KMS-11 (cell line): ENCODE data around the gene WTAP.
"Not testable (repeated sequence)": the region's sequence is repeated elsewhere in the genome, so short reads cannot be mapped to it uniquely, and the experiment has no call there.

Source experiments
- H2AFZ ChIP-seq: fragments of 200-600 bp; sonication (generic); 2 replicates; pipeline ENCODE4 v1.6.1; 2016; ENCODE audit warnings: antibody characterized with exemption, mixed run types, low read depth
- H3K27ac ChIP-seq: fragments of 200-600 bp; sonication (generic); 2 replicates; pipeline ENCODE4 v1.6.1; 2016; ENCODE audit warnings: mild to moderate bottlenecking, mixed run types
- H3K27me3 ChIP-seq: fragments of 200-600 bp; sonication (generic); 2 replicates; pipeline ENCODE4 v1.6.1; 2017; ENCODE audit warnings: mild to moderate bottlenecking, low read depth, mixed run types, moderate library complexity; ENCODE audit not compliant: insufficient read depth
- H3K36me3 ChIP-seq: fragments of 200-600 bp; sonication (generic); 2 replicates; pipeline ENCODE4 v1.6.1; 2017; ENCODE audit warnings: mild to moderate bottlenecking, mixed run types; ENCODE audit not compliant: insufficient read depth
- H3K4me1 ChIP-seq: fragments of 200-600 bp; sonication (generic); 2 replicates; pipeline ENCODE4 v1.6.1; 2016; ENCODE audit warnings: mild to moderate bottlenecking, low read depth, mixed run types; ENCODE audit not compliant: poor library complexity, severe bottlenecking
- H3K4me2 ChIP-seq: fragments of 200-600 bp; sonication (generic); 2 replicates; pipeline ENCODE4 v1.7.0; 2016; ENCODE audit warnings: mild to moderate bottlenecking, mixed run types
- H3K4me3 ChIP-seq: fragments of 200-600 bp; sonication (generic); IDR thresholded peaks from 2 replicates; pipeline ENCODE4 v1.6.1; 2017; ENCODE audit warnings: low read depth, low read length, mixed read lengths; ENCODE audit not compliant: insufficient read depth
- H3K79me2 ChIP-seq: fragments of 200-600 bp; sonication (generic); 2 replicates; pipeline ENCODE4 v1.6.1; 2016; ENCODE audit warnings: low read depth, mixed run types; ENCODE audit not compliant: insufficient read depth
- H3K9ac ChIP-seq: fragments of 200-600 bp; sonication (generic); 2 replicates; pipeline ENCODE4 v1.6.1; 2016; ENCODE audit warnings: mild to moderate bottlenecking, mixed run types
- H4K20me1 ChIP-seq: fragments of 200-600 bp; sonication (generic); 2 replicates; pipeline ENCODE4 v1.6.1; 2016; ENCODE audit warnings: mild to moderate bottlenecking, mixed run types; ENCODE audit not compliant: insufficient read depth
- CTCF ChIP-seq: fragments of 200-600 bp; sonication (generic); conservative IDR thresholded peaks from 2 replicates; pipeline ENCODE4 v1.6.1; 2017; ENCODE audit warnings: low read depth, mild to moderate bottlenecking, antibody characterized with exemption, low read length, moderate library complexity, mixed read lengths

Gene WTAP

GRCh38 chr6:159688266-159688905, 38.9 kb upstream of the WTAP start:
- H3K36me3 ChIP-seq: no peaks in the 10 kb centered on the region
- no peak overlapping the region for H3K9ac ChIP-seq
- H3K4me1 ChIP-seq: peaks cover 17% of the 10 kb centered on the region
- H4K20me1 ChIP-seq: no peaks in the 10 kb centered on the region
- no peak overlapping the region for H3K4me2 ChIP-seq
- no peak overlapping the region for H3K27ac ChIP-seq
- H2AFZ ChIP-seq: no peak overlapping the region
- no peak for TF ChIP-seq CTCF
- H3K4me3 ChIP-seq: no peak overlapping the region
- H3K79me2 ChIP-seq: peaks cover 50% of the 10 kb centered on the region; the same call in 1 of the 2 replicates
- no peaks in the 10 kb centered on the region for H3K27me3 ChIP-seq

GRCh38 chr6:159689001-159689400, 38.3 kb upstream of the WTAP start:
- no peak overlapping the region for H3K4me2 ChIP-seq
- H4K20me1 ChIP-seq: no peaks in the 10 kb centered on the region
- H3K27me3 ChIP-seq: no peaks in the 10 kb centered on the region
- H3K4me1 ChIP-seq: peaks cover 19% of the 10 kb centered on the region
- no peak overlapping the region for H2AFZ ChIP-seq
- H3K79me2 ChIP-seq: peaks cover 50% of the 10 kb centered on the region; the same call in 1 of the 2 replicates
- H3K27ac ChIP-seq: no peak overlapping the region
- no peak overlapping the region for H3K9ac ChIP-seq
- TF ChIP-seq CTCF: no peak
- no peak overlapping the region for H3K4me3 ChIP-seq
- no peaks in the 10 kb centered on the region for H3K36me3 ChIP-seq

GRCh38 chr6:159690135-159690534, 37.2 kb upstream of the WTAP start:
- not testable (repeated sequence) for H3K9ac ChIP-seq, H4K20me1 ChIP-seq
- peaks cover 21% of the 10 kb centered on the region for H3K4me1 ChIP-seq

GRCh38 chr6:159691133-159691962, 36.0 kb upstream of the WTAP start:
- peak overlapping the region; percentile 81; the same call in 1 of the 2 replicates for H3K9ac ChIP-seq
- no peaks in the 10 kb centered on the region for H3K36me3 ChIP-seq
- no peaks in the 10 kb centered on the region for H4K20me1 ChIP-seq
- H2AFZ ChIP-seq: 0 out of 2 replicates have a peak overlapping the region, but pooled peaks have one; percentile 6
- H3K27ac ChIP-seq: peak overlapping the region; percentile 78; the same call in 1 of the 2 replicates
- H3K4me3 ChIP-seq: no peak overlapping the region
- H3K27me3 ChIP-seq: no peaks in the 10 kb centered on the region
- H3K4me2 ChIP-seq: peak overlapping the region; percentile 91
- TF ChIP-seq CTCF: peak; percentile 70
- H3K79me2 ChIP-seq: peaks cover 50% of the 10 kb centered on the region; the same call in 1 of the 2 replicates
- H3K4me1 ChIP-seq: peaks cover 21% of the 10 kb centered on the region

More at GRCh38 chr6:159690135-159690534, 37.2 kb upstream of the WTAP start:
- H3K27ac ChIP-seq, H3K27me3 ChIP-seq, H3K36me3 ChIP-seq, H3K4me3 ChIP-seq, H2AFZ ChIP-seq: not testable (repeated sequence)
- Histone ChIP-seq H3K79me2 (peaks cover 50% of the 10 kb centered on the region; the same call in 1 of the 2 replicates), H3K4me2 (peak overlapping the region; percentile 91; the same call in 1 of the 2 replicates)
